K562 (cell line): ENCODE results near the gene STIM1. TPM values are rescaled to one million over a fixed set of nuclear protein-coding genes. Genes with fewer than 3 reads are reported as not detected.

Experiments
- ATAC-seq: fragments of 200-7000 bp; cut with Tn5 transposase; 3 replicates; pipeline ENCODE4 v1.9.1; 2020; ENCODE audit warnings: moderate library complexity
- BruUV-seq: library from RNA; stranded (reverse); fragments of 400-500 nt; replicated peaks from 2 replicates; lab custom pipeline; 2021; lab: Mats Ljungman, UMichigan
- CTCF ChIA-PET: fragments of 300-600 bp; formaldehyde crosslinking; extraction: SDS; loops from one replicate; lab custom pipeline; 2021; ENCODE audit warnings: low intra/inter-chr PET ratio; lab: Yijun Ruan, JAX
- POLR2A ChIA-PET: fragments of 300-600, 350-650 bp; sonication (Branson Sonifier 250); formaldehyde crosslinking; extraction: SDS; loops from one replicate; lab custom pipeline; 2021; ENCODE audit warnings: antibody characterized with exemption, inconsistent platforms; lab: Yijun Ruan, JAX
- DNase-seq, 4 experiments: peaks; one replicate each; pipeline versions ENCODE4 v3.0.0 to v3.0.0-alpha.2; 2011 to 2018; ENCODE audit warnings: low spot score in 3 of 4, mixed read lengths in 3 of 4; ENCODE audit errors: extremely low read depth in 1 of 4
- FAIRE-seq: peaks from 2 replicates; lab custom pipeline; 2011; peaks lifted over from hg19 to GRCh38; lab: Jason Lieb, UNC
- H2AFZ ChIP-seq: 2 replicates; pipeline ENCODE4 v1.6.0; 2011; ENCODE audit warnings: low read depth, low read length, control low read depth, inconsistent platforms
- H3K27ac ChIP-seq: fragments of 200-600 bp; 3 replicates; pipeline ENCODE4 v1.8.0; 2011; ENCODE audit warnings: low read depth, mild to moderate bottlenecking, control low read depth, inconsistent platforms, low read length, moderate library complexity, mixed read lengths; ENCODE audit errors: extremely low read depth
- H3K27me3 ChIP-seq, 2 experiments: fragments of 300-600 bp in 1 of 2; 2 replicates in 1 of 2; 3 replicates in 1 of 2; pipeline versions ENCODE4 v1.6.0 to v1.8.0; 2011; ENCODE audit warnings: inconsistent platforms in 2 of 2, low read length in 2 of 2, mild to moderate bottlenecking in 1 of 2, mixed read lengths in 1 of 2, moderate library complexity in 1 of 2; ENCODE audit not compliant: control insufficient read depth in 2 of 2, insufficient read depth in 2 of 2
- H3K36me3 ChIP-seq: fragments of 300-600 bp; 3 replicates; pipeline ENCODE4 v1.8.0; 2011; ENCODE audit warnings: mild to moderate bottlenecking, low read length, inconsistent platforms; ENCODE audit not compliant: control insufficient read depth, insufficient read depth
- H3K4me1 ChIP-seq, 2 experiments: fragments of 200-600 bp in 1 of 2; replicated peaks in 1 of 2; 2 replicates in 1 of 2; 3 replicates in 1 of 2; pipeline versions ENCODE4 v1.5.1 to v1.8.0; 2011; ENCODE audit warnings: inconsistent platforms in 2 of 2, low read length in 2 of 2, mild to moderate bottlenecking in 1 of 2, mixed read lengths in 1 of 2, moderate library complexity in 1 of 2; ENCODE audit not compliant: control insufficient read depth in 2 of 2, insufficient read depth in 2 of 2
- H3K4me2 ChIP-seq: 2 replicates; pipeline ENCODE4 v1.6.1; 2011; ENCODE audit warnings: low read length, control low read depth, inconsistent platforms, mixed read lengths; ENCODE audit not compliant: insufficient read depth
- H3K4me3 ChIP-seq: fragments of 200-600 bp; sonication (generic), shearing (Covaris generic); 2 replicates; pipeline ENCODE4 v1.5.1; 2016; ENCODE audit warnings: control low read depth, inconsistent platforms
- H3K79me2 ChIP-seq: fragments of 200-600 bp; 3 replicates; pipeline ENCODE4 v1.8.0; 2011; ENCODE audit warnings: low read length, inconsistent platforms; ENCODE audit not compliant: control insufficient read depth, insufficient read depth
- H3K9ac ChIP-seq, 2 experiments: 2 replicates each; pipeline versions ENCODE4 v1.6.0 to v1.6.1; 2011; ENCODE audit warnings: low read depth in 2 of 2, low read length in 2 of 2, control low read depth in 1 of 2, inconsistent platforms in 1 of 2, mild to moderate bottlenecking in 1 of 2, mixed read lengths in 1 of 2; ENCODE audit not compliant: insufficient read depth in 1 of 2
- H3K9me1 ChIP-seq: one replicate; pipeline ENCODE4 v1.6.0; 2011; ENCODE audit warnings: inconsistent platforms, mild to moderate bottlenecking, low read length, moderate library complexity; ENCODE audit not compliant: control insufficient read depth, insufficient read depth
- H3K9me3 ChIP-seq: replicated peaks from 2 replicates; pipeline ENCODE4 v1.5.1; 2011; ENCODE audit warnings: low read depth, low read length, inconsistent platforms; ENCODE audit not compliant: control insufficient read depth, insufficient read depth
- H4K20me1 ChIP-seq: replicated peaks from 2 replicates; pipeline ENCODE4 v1.6.1; 2011; ENCODE audit warnings: low read length, inconsistent platforms, mixed read lengths; ENCODE audit not compliant: control insufficient read depth, insufficient read depth
- CBFA2T3 ChIP-seq: fragments of 450-650 bp; IDR thresholded peaks from 2 replicates; pipeline ENCODE4 v1.6.1; 2017
- FOSL1 ChIP-seq: fragments of 200-800 bp; sonication (Bioruptor generic); conservative IDR thresholded peaks from 2 replicates; pipeline ENCODE4 v1.6.1; 2016; ENCODE audit warnings: missing genetic modification characterization, missing compliant biosample characterization
- MYBL2 ChIP-seq, 2 experiments: fragments of 450-650 bp in 1 of 2; sonication (generic) in 1 of 2; formaldehyde crosslinking in 1 of 2; IDR thresholded peaks; 2 replicates each; pipeline versions ENCODE4 v1.6.1 to v1.8.1; 2017 to 2022; ENCODE audit warnings: borderline replicate concordance in 1 of 2, inconsistent platforms in 1 of 2, low read depth in 1 of 2, mild to moderate bottlenecking in 1 of 2, missing genetic modification reagents in 1 of 2, moderate library complexity in 1 of 2
- POLR2AphosphoS2 ChIP-seq: IDR thresholded peaks from 2 replicates; pipeline ENCODE4 v1.6.1; 2012; ENCODE audit warnings: low read length, improper control_type of control experiment
- PRMT5 ChIP-seq: sonication (generic); formaldehyde crosslinking; IDR thresholded peaks from 2 replicates; pipeline ENCODE4 v1.5.0; 2020; ENCODE audit warnings: missing genetic modification reagents
- TRIM24 ChIP-seq, 2 experiments: fragments of 450-650 bp; IDR thresholded peaks; 2 replicates each; pipeline ENCODE4 v1.6.1; 2016
- ZNF589 ChIP-seq: fragments of 200-800 bp; sonication (Bioruptor generic); IDR thresholded peaks from 2 replicates; pipeline ENCODE4 v1.6.1; 2016; ENCODE audit warnings: low read depth, missing genetic modification characterization, missing compliant biosample characterization
- WGBS: fragments of 100-300 bp; shearing (Covaris generic); methylation state at CpG from one replicate; pipeline ENCODE4 v1.1.6; 2016; ENCODE audit warnings: low coverage, mixed read lengths; ENCODE audit not compliant: insufficient coverage; ENCODE audit errors: missing lambda C conversion rate; 5-methylcytosine and 5-hydroxymethylcytosine counted together
- in situ Hi-C: fragments of 300-500 bp; cut with MboI; formaldehyde crosslinking; loops from 4 replicates; pipeline ENCODE4 v1.15.0; 2018; ENCODE audit warnings: inconsistent platforms, mixed read lengths
- intact Hi-C: fragments of 100-400 bp; cut with micrococcal nuclease; formaldehyde crosslinking; loops from 2 replicates; pipeline ENCODE4 v1.14.2; 2022
- polyA plus RNA-seq, 8 experiments: library from polyadenylated mRNA; depleted of rRNA in 4 of 8; stranded (reverse) in 5 of 8; unstranded in 3 of 8; fragments of >200 nt; fragmentation: Nextera tagmentation in 2 of 8; fragmentation: Illumina TruSeq in 1 of 8; extraction: Ambion mirVana in 2 of 8; extraction: Trizol in 1 of 8; gene quantifications; 2 replicates each; pipeline versions ENCODE4 v1.2.1 to v1.2.3, GENCODE V29; 2011 to 2014; ENCODE audit warnings: inconsistent platforms in 1 of 8, missing spikeins in 1 of 8
- total RNA-seq, 7 experiments: library from RNA; depleted of rRNA in 6 of 7; stranded (reverse); fragments of >200 nt in 6 of 7; fragmentation: Illumina TruSeq in 2 of 7; extraction: Trizol in 2 of 7; gene quantifications; 2 replicates each; pipeline versions ENCODE4 v1.2.1 to v1.2.3, GENCODE V29; 2011 to 2021; ENCODE audit warnings: low replicate concordance in 1 of 7
- TF ChIP-seq, protein P1 (sequence below): fragments of 450-650 bp; formaldehyde crosslinking; IDR thresholded peaks from 2 replicates; pipeline ENCODE4 v1.4.0; 2020; ENCODE audit warnings: mild to moderate bottlenecking, moderate library complexity
- TF ChIP-seq, protein P2 (sequence below), 2 experiments: fragments of 200-800 bp in 1 of 2; sonication (Bioruptor generic) in 1 of 2; sonication (generic) in 1 of 2; formaldehyde crosslinking in 1 of 2; IDR thresholded peaks in 1 of 2; conservative IDR thresholded peaks in 1 of 2; 2 replicates each; pipeline versions ENCODE4 v1.5.0 to v1.6.1; 2016 to 2020; ENCODE audit warnings: missing compliant biosample characterization in 1 of 2, missing genetic modification characterization in 1 of 2, missing genetic modification reagents in 1 of 2
- TF ChIP-seq, protein P3 (sequence below), 2 experiments: IDR thresholded peaks; 2 replicates each; pipeline ENCODE4 v1.6.1; 2012; ENCODE audit warnings: improper control_type of control experiment in 2 of 2, low read depth in 2 of 2, low read length in 2 of 2, borderline replicate concordance in 1 of 2

Gene STIM1
- total and polyA plus RNA-seq, 9 of the 15 experiments (the other 6 are each of a cell fraction or from before 2014, with no cell fraction given) = 7.7 to 50.5 (median 22.5) TPM

DNA sequence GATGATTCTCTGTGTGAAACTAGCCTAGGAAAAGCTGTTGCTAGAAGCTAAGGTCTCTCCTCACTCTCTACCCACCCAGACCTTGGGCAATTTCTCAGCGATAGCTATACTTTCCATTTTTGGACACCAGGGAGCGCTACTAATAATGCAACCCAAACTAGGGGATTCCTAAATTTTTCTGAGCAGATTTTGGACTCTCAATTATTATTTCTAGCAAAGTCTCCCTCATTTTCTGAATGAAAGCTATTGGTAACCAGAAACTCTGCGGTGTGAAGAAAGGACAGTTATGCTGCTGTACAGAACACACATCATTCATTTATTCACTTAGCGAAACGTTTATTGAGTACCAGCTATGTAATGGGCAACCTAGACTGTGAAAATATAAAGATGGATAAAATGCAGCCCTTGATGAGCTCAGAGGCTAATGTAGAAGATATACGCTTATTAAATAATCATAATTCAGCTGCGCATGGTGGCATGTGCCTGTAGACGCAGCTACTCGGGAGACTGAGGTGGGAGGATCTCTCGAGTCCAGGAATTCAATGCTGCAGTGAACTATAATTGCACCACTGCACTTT lies 6.1 kb upstream of the STIM1 start (continued):
- TF ChIP-seq, protein P1, sequence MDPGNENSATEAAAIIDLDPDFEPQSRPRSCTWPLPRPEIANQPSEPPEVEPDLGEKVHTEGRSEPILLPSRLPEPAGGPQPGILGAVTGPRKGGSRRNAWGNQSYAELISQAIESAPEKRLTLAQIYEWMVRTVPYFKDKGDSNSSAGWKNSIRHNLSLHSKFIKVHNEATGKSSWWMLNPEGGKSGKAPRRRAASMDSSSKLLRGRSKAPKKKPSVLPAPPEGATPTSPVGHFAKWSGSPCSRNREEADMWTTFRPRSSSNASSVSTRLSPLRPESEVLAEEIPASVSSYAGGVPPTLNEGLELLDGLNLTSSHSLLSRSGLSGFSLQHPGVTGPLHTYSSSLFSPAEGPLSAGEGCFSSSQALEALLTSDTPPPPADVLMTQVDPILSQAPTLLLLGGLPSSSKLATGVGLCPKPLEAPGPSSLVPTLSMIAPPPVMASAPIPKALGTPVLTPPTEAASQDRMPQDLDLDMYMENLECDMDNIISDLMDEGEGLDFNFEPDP (CRISPR knock-in tag) = no peak
- TF ChIP-seq MYBL2 (IDR thresholded peaks at IDR 0.05; ENCODE audit: low read depth) (no peak), MYBL2 (CRISPR knock-in tag; IDR thresholded peaks at IDR 0.05; ENCODE audit: borderline replicate concordance) (no peak)

DNA sequence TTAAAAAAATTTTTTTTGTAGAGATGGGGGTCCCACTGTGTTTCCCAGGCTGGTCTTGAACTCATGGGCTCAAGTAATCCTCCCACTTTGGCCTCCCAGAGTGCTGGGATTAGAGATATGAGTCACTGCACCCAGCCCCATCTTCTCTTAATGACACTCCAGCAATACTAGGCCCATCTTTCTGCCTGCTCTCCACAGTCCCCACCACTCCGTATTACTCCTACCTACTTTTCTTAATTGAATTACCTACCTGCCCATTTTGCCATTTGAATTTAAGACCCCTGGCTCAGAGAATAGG lies 2.0 kb upstream of the STIM1 start:
- no peak overlapping the region for H3K4me2 ChIP-seq
- FAIRE-seq (peak; percentile 66), ATAC-seq (no peak), DNase-seq (peak in 1 of 4 experiments; percentile 65)
- H3K4me3 ChIP-seq = no peak overlapping the region
- H3K36me3 ChIP-seq = no peaks in the 10 kb centered on the region
- peaks cover 30 to 36% of the 10 kb centered on the region in 2 experiments for H3K4me1 ChIP-seq
- WGBS = 47% methylated on average over 1 of the region's 1 CpG
- in situ Hi-C loops = no loop called here
- no peak overlapping the region for H3K9ac ChIP-seq
- H3K27ac ChIP-seq = peak overlapping the region; percentile 86; the same call in 2 of the 3 replicates
- CTCF ChIA-PET = no interaction called here
- POLR2A ChIA-PET = interaction anchor here (0.9 to 2.4 kb wide), 3 partner anchors 10 to 37 kb away, joined by 3 to 12 read pairs (median 4); no protein-coding TSS in a partner anchor
- peak overlapping the region; percentile 95; the same call in 1 of the 2 replicates for H2AFZ ChIP-seq
- intact Hi-C loops = no loop called here
- H3K27me3 ChIP-seq = no peaks in the 10 kb centered on the region
- BruUV-seq = no TSS peak
- H4K20me1 ChIP-seq = no peaks in the 10 kb centered on the region
- H3K9me1 ChIP-seq = no peaks in the 10 kb centered on the region
- peaks cover 30% of the 10 kb centered on the region for H3K79me2 ChIP-seq
- no peaks in the 10 kb centered on the region for H3K9me3 ChIP-seq
- peak; percentile 63 for TF ChIP-seq FOSL1 (tag)
- TF ChIP-seq, protein P2, sequence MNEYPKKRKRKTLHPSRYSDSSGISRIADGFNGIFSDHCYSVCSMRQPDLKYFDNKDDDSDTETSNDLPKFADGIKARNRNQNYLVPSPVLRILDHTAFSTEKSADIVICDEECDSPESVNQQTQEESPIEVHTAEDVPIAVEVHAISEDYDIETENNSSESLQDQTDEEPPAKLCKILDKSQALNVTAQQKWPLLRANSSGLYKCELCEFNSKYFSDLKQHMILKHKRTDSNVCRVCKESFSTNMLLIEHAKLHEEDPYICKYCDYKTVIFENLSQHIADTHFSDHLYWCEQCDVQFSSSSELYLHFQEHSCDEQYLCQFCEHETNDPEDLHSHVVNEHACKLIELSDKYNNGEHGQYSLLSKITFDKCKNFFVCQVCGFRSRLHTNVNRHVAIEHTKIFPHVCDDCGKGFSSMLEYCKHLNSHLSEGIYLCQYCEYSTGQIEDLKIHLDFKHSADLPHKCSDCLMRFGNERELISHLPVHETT (CRISPR knock-in tag; conservative IDR thresholded peaks at IDR 0.05 in 1 of 2, IDR thresholded peaks at IDR 0.05 in 1 of 2) = no peak
- peak; percentile 26; the same call in 1 of the 2 replicates for TF ChIP-seq CBFA2T3
- TF ChIP-seq ZNF589 (CRISPR knock-in tag) = peak; percentile 80
- TF ChIP-seq TRIM24 (IDR thresholded peaks at IDR 0.05) = no peak
- TF ChIP-seq PRMT5 = no peak
- TF ChIP-seq, protein P3, sequence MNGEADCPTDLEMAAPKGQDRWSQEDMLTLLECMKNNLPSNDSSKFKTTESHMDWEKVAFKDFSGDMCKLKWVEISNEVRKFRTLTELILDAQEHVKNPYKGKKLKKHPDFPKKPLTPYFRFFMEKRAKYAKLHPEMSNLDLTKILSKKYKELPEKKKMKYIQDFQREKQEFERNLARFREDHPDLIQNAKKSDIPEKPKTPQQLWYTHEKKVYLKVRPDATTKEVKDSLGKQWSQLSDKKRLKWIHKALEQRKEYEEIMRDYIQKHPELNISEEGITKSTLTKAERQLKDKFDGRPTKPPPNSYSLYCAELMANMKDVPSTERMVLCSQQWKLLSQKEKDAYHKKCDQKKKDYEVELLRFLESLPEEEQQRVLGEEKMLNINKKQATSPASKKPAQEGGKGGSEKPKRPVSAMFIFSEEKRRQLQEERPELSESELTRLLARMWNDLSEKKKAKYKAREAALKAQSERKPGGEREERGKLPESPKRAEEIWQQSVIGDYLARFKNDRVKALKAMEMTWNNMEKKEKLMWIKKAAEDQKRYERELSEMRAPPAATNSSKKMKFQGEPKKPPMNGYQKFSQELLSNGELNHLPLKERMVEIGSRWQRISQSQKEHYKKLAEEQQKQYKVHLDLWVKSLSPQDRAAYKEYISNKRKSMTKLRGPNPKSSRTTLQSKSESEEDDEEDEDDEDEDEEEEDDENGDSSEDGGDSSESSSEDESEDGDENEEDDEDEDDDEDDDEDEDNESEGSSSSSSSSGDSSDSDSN (IDR thresholded peaks at IDR 0.05; ENCODE audit: borderline replicate concordance in 1 of 2, low read depth in 2 of 2, low read length in 2 of 2) = no peak
- TF ChIP-seq POLR2AphosphoS2 = no peak
